Thyroid gland (tissue), 4 donors: ENCODE measurements around the gene NAA80. TPM values are rescaled to one million over a fixed set of nuclear protein-coding genes. Genes with fewer than 3 reads are reported as not detected.
A peak's percentile ranks its signal among the peaks of the same experiment; 100 is the strongest.

Source experiments
- DNase-seq, 2 donors: peaks; one replicate each; pipeline ENCODE4 v3.0.0-alpha.2; 2019
- H3K27ac ChIP-seq, 3 donors: fragments of 200-600 bp; sonication (generic); 1 replicate in 2 of 3; 2 replicates in 1 of 3; pipeline ENCODE4 v1.5.1; 2016 to 2019; ENCODE audit warnings: mild to moderate bottlenecking in 1 of 3, moderate library complexity in 1 of 3
- H3K27me3 ChIP-seq: fragments of 200-600 bp; sonication (generic); one replicate; pipeline ENCODE4 v1.5.1; 2019
- H3K36me3 ChIP-seq, 2 donors: fragments of 200-600 bp; sonication (generic); one replicate each; pipeline ENCODE4 v1.5.1; 2016 to 2019
- H3K4me1 ChIP-seq, 2 donors: fragments of 200-600 bp; sonication (generic); one replicate each; pipeline ENCODE4 v1.5.1; 2017 to 2019
- H3K4me3 ChIP-seq, 3 donors: fragments of 200-600 bp; sonication (generic); replicated peaks in 1 of 3; 1 replicate in 2 of 3; 2 replicates in 1 of 3; pipeline ENCODE4 v1.5.1; 2016; ENCODE audit warnings: mild to moderate bottlenecking in 1 of 3
- H3K9me3 ChIP-seq: fragments of 200-600 bp; sonication (generic); one replicate; pipeline ENCODE4 v1.5.1; 2017
- POLR2A ChIP-seq, 2 donors: fragments of 450-650 bp; IDR thresholded peaks; one replicate each; pipeline ENCODE4 v1.6.1; 2017; ENCODE audit warnings: antibody characterized with exemption in 2 of 2, mild to moderate bottlenecking in 2 of 2, moderate library complexity in 1 of 2
- WGBS, 2 donors: methylation state at CpG; one replicate each; pipeline ENCODE4 v1.1.5; 2017; 5-methylcytosine and 5-hydroxymethylcytosine counted together
- intact Hi-C: fragments of 100-400 bp; cut with DNase I; formaldehyde crosslinking; loops from one replicate; pipeline ENCODE4 v1.15.1; 2023
- total RNA-seq, 4 donors: library from RNA; depleted of rRNA; stranded (reverse); fragments of >200 nt; gene quantifications; one replicate each; pipeline ENCODE4 v1.2.3, GENCODE V29; 2016
- TF ChIP-seq, protein P1 (sequence below), 6 experiments: fragments of 200-600 bp in 3 of 6; fragments of 450-650 bp in 3 of 6; sonication (generic) in 3 of 6; IDR thresholded peaks; one replicate each; pipeline ENCODE4 v1.5.1; 2016 to 2019; ENCODE audit warnings: antibody characterized with exemption in 6 of 6, mild to moderate bottlenecking in 2 of 6, inconsistent platforms in 1 of 6, moderate library complexity in 1 of 6

The NAA80 gene
- total RNA-seq, 4 donors from 2014 or later, result 6.9 to 15.2 (median 10.8) TPM

DNA sequence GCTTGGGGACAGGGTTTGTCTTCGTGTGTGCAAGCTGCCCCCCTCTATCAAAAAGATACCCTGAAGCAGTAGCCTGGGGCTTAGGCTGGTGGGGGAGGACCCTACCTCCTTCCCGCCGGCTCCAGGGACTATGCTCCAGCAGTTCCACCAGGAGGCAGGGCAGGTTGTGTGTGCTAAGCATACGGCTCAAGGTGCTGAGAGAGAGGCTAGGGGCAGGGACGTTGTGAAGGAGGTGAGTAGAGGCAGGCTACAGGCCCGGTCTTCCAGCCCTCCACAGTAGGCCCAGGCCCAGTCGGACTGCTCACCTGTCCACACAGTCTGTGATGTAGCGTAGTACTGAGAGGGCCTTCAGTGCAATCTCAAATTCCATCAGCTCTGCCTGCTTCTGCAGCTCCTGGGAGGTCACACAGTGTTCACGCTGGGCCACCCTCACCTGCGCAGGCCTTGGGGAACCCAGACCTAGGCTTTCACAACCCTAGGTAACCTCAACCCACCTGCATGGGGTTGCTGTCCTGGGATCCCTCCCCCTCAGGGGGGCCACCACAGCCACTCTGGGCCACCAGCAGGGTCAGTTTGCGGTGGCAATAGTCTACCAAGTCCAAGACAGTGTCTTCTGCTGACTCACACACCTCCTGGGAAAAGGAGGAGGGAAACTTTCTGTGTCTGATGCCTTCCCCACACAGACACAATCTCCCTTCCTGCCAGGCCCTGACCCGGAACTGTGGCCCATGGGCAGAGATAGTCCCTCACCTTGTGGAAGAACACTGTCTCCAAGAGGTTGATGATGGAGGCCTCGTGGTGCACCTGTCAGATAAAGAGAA lies 43.8 kb upstream of the NAA80 start:
- intact Hi-C loops, result no loop called here
- no peaks in the 10 kb centered on the region for H3K27me3 ChIP-seq
- 71 to 94% methylated on average over 9 of the region's 13 CpGs for WGBS, 2 donors
- DNase-seq, result no peak
- H3K4me1 ChIP-seq, result peaks cover 12 to 31% of the 10 kb centered on the region in 2 donors
- no peaks in the 10 kb centered on the region for H3K9me3 ChIP-seq
- TF ChIP-seq, protein P1, sequence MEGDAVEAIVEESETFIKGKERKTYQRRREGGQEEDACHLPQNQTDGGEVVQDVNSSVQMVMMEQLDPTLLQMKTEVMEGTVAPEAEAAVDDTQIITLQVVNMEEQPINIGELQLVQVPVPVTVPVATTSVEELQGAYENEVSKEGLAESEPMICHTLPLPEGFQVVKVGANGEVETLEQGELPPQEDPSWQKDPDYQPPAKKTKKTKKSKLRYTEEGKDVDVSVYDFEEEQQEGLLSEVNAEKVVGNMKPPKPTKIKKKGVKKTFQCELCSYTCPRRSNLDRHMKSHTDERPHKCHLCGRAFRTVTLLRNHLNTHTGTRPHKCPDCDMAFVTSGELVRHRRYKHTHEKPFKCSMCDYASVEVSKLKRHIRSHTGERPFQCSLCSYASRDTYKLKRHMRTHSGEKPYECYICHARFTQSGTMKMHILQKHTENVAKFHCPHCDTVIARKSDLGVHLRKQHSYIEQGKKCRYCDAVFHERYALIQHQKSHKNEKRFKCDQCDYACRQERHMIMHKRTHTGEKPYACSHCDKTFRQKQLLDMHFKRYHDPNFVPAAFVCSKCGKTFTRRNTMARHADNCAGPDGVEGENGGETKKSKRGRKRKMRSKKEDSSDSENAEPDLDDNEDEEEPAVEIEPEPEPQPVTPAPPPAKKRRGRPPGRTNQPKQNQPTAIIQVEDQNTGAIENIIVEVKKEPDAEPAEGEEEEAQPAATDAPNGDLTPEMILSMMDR (IDR thresholded peaks at IDR 0.05), result no peak
- no peak for TF ChIP-seq POLR2A (IDR thresholded peaks at IDR 0.05)
- no peak overlapping the region for H3K27ac ChIP-seq
- no peaks in the 10 kb centered on the region for H3K36me3 ChIP-seq
- no peak overlapping the region for H3K4me3 ChIP-seq

DNA sequence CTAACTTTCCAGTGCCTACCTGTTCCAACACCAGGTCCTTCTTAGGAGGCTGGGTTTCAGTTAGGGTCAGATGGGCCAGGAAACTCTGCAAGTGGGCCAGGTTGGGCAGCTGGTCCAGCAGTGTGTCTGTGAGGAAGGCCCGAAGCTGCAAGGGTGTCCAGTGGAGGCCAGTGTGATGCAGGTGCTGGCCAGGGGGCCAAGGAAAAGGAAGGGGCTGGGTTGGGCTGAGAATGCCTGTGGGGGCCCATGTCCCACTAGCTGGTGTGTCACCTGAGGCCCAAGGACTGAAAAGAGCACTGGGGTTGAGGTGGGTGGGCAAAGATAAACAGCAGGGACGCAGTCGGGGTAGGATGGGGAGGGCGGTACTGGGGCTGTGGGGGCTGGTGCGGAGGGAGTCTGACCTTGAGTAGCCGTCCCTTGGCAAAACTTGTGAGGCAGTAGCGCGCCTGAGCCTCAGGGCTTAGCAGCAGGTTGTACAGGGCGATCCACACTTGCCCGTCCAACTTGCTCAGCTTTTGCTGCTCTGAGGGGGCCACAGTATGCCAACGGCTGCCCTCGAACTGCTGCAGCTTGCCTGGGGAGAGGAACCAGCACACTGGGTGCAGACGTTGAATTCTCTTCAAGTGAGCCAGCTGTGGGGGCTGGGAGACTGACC lies 42.9 kb upstream of the NAA80 start:
- intact Hi-C loops, result no loop called here
- no peak overlapping the region for H3K4me3 ChIP-seq

DNA sequence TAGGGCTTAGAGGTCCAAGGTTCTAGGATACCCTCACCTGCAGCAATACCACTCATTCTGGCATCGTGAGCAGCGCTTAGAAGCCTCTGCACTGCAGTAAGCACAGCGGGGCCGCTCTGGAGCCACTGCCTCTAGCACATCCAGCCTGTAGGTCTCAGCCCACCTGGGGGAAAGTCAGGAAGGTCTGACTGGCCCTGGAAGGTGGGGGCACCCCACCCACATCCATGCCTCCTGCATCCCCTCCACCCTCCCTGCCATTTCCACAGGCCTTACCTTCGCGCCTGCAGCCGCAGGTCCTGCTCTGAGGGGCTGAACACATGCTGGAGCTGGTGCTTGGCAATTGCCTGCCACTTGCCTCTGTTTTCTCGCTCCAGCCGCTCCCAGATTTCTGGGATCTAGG lies 42.3 kb upstream of the NAA80 start:
- no peak for DNase-seq
- Histone ChIP-seq H3K4me1 (peaks cover 16 to 32% of the 10 kb centered on the region in 2 donors), H3K9me3 (no peaks in the 10 kb centered on the region), H3K27ac (no peak overlapping the region), H3K4me3 (peak overlapping the region in 1 of 3 donors; percentile 40), H3K27me3 (no peaks in the 10 kb centered on the region), H3K36me3 (no peaks in the 10 kb centered on the region)
- TF ChIP-seq POLR2A (IDR thresholded peaks at IDR 0.05), result no peak
- TF ChIP-seq, protein P1 (IDR thresholded peaks at IDR 0.05), result no peak
- WGBS, 2 donors, result 94 to 96% methylated on average over 8 to 9 of the region's 9 CpGs
- intact Hi-C loops, result no loop called here

More for the DNA sequence above, 42.9 kb upstream of the NAA80 start:
- no peaks in the 10 kb centered on the region for H3K27me3 ChIP-seq
- TF ChIP-seq, protein P1 (IDR thresholded peaks at IDR 0.05), result no peak
- no peak for TF ChIP-seq POLR2A (IDR thresholded peaks at IDR 0.05)
- WGBS, 2 donors, result 89 to 94% methylated on average over 13 of the region's 13 CpGs
- H3K27ac ChIP-seq, result no peak overlapping the region
- H3K9me3 ChIP-seq, result no peaks in the 10 kb centered on the region
- peaks cover 16 to 35% of the 10 kb centered on the region in 2 donors for H3K4me1 ChIP-seq
- no peak for DNase-seq
- H3K36me3 ChIP-seq, result no peaks in the 10 kb centered on the region

DNA sequence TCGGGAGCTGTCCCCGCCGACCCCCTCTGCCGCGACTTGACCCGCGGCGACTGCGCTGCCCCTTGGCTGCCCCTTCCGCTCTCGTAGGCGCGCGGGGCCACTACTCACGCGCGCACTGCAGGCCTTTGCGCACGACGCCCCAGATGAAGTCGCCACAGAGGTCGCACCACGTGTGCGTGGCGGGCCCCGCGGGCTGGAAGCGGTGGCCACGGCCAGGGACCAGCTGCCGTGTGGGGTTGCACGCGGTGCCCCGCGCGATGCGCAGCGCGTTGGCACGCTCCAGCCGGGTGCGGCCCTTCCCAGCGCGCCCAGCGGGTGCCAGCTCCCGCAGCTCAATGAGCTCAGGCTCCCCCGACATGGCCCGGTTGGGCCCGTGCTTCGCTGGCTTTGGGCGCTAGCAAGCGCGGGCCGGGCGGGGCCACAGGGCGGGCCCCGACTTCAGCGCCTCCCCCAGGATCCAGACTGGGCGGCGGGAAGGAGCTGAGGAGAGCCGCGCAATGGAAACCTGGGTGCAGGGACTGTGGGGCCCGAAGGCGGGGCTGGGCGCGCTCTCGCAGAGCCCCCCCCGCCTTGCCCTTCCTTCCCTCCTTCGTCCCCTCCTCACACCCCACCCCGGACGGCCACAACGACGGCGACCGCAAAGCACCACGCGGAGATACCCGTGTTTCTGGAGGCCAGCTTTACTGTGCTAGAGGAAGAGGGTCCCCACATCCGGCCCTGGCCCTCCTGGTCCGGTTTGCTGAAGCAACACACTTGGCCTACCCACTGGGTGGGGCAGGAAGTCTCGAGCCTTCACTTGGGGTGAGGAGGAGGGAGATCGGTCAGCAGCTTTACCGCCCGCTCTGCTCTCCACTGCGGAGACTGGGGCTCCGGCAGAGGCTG lies 41.5 kb upstream of the NAA80 start, which contains the start of gene RASSF1:
Gene RASSF1 (minus strand): TSS at position 389 of the 882 bp plus-strand sequence. CDS start 31 bp downstream, at position 358.
- Histone ChIP-seq H3K4me1 (peaks cover 22 to 34% of the 10 kb centered on the region in 2 donors), H3K36me3 (no peaks in the 10 kb centered on the region), H3K4me3 (peak within 1 kb of the TSS in 1 of 3 donors; percentile 40), H3K27me3 (no peaks in the 10 kb centered on the region), H3K9me3 (no peaks in the 10 kb centered on the region), H3K27ac (peak within 1 kb of the TSS; percentile 5 to 76 (median 75))
- 29 to 30% methylated on average over 15 to 41 of the region's 85 CpGs for WGBS, 2 donors
- TF ChIP-seq POLR2A (IDR thresholded peaks at IDR 0.05), result peak in 1 of 2 donors; percentile 27
- TF ChIP-seq, protein P1 (IDR thresholded peaks at IDR 0.05), result no peak
- intact Hi-C loops, result no loop called here
- peak; percentile 33 to 41 for DNase-seq
